Activated naive CD8-positive, alpha-beta T cell treated with anti-CD3 and anti-CD28 coated beads, Interleukin-2, amount 50 U/mL, for 16 hours (primary cell): Measurements from ENCODE around the gene MSGN1.
"Not testable (repeated sequence)": the region's sequence is repeated elsewhere in the genome, so short reads cannot be mapped to it uniquely, and the experiment has no call there.

Source experiments
- DNase-seq: peaks from one replicate; pipeline ENCODE4 v3.0.0-alpha.2; 2020; ENCODE audit warnings: low read depth, low spot score

Gene MSGN1

GRCh38 chr2:17805166-17805565 is 11.1 kb upstream of the MSGN1 start:
- no peak for DNase-seq

- no peak for DNase-seq
These were observed 10.4 kb upstream of the MSGN1 start for GRCh38 chr2:17805717-17806363.

- DNase-seq: no peak
These were observed 3.1 kb upstream of the MSGN1 start for GRCh38 chr2:17813010-17813741.

GRCh38 chr2:17813742-17814473 is 2.4 kb upstream of the MSGN1 start:
- no peak for DNase-seq

GRCh38 chr2:17814601-17815000 is 1.7 kb upstream of the MSGN1 start:
- DNase-seq: no peak

GRCh38 chr2:17815468-17816184 is 634 bp upstream of the MSGN1 start:
- DNase-seq: no peak

GRCh38 chr2:17818235-17818815 is 2.1 kb downstream of the MSGN1 start:
- DNase-seq: no peak

GRCh38 chr2:17821080-17821479 is 4.8 kb downstream of the MSGN1 start:
- DNase-seq: no peak

- no peak for DNase-seq
These were observed 5.5 kb downstream of the MSGN1 start for GRCh38 chr2:17821535-17822444.

- DNase-seq: no peak
These were observed 6.3 kb downstream of the MSGN1 start for GRCh38 chr2:17822445-17823117.

- DNase-seq: not testable (repeated sequence)
These were observed 7.4 kb downstream of the MSGN1 start for GRCh38 chr2:17823646-17824045.

- no peak for DNase-seq
These were observed 11.1 kb downstream of the MSGN1 start for GRCh38 chr2:17827316-17827715.

- DNase-seq: no peak
These were observed 11.5 kb downstream of the MSGN1 start for GRCh38 chr2:17827785-17828184.

- DNase-seq: no peak
These were observed 14.1 kb downstream of the MSGN1 start for GRCh38 chr2:17830053-17831034.

GRCh38 chr2:17835516-17835915 is 19.3 kb downstream of the MSGN1 start:
- no peak for DNase-seq

GRCh38 chr2:17839959-17840358 is 23.7 kb downstream of the MSGN1 start:
- no peak for DNase-seq

- no peak for DNase-seq
These were observed 27.2 kb downstream of the MSGN1 start for GRCh38 chr2:17843457-17843856.

- DNase-seq: no peak
These were observed 29.5 kb downstream of the MSGN1 start for GRCh38 chr2:17845806-17846205.

- DNase-seq: no peak
These were observed 30.4 kb downstream of the MSGN1 start for GRCh38 chr2:17846676-17847075.
